ENCODE data around the gene UBE2J1. TPM values are rescaled to one million over a fixed set of nuclear protein-coding genes. Genes with fewer than 3 reads are reported as not detected.
A peak's percentile ranks its signal among the peaks of the same experiment; 100 is the strongest.

Gene UBE2J1, protein sequence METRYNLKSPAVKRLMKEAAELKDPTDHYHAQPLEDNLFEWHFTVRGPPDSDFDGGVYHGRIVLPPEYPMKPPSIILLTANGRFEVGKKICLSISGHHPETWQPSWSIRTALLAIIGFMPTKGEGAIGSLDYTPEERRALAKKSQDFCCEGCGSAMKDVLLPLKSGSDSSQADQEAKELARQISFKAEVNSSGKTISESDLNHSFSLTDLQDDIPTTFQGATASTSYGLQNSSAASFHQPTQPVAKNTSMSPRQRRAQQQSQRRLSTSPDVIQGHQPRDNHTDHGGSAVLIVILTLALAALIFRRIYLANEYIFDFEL
- total RNA-seq = 100 to 1,000 TPM in 1 of 7 donors, 10 to 100 TPM in 6; 69.7 to 115 (median 72.9) TPM
- polyA plus RNA-seq = 10 to 100 TPM; 48.3 to 62.3 (median 49.2) TPM
- long read RNA-seq, donor 1, full-length matches to known transcripts = 19 of 19 reads
- long read RNA-seq, donor 1, partial matches to known transcripts = 0 of 19 reads
- long read RNA-seq, donor 1, other reads (novel, unspliced or antisense) = 0 of 19 reads
- long read RNA-seq, donor 2, full-length matches to known transcripts = 18 of 18 reads
- long read RNA-seq, donor 2, partial matches to known transcripts = 0 of 18 reads
- long read RNA-seq, donor 2, other reads (novel, unspliced or antisense) = 0 of 18 reads

DNA sequence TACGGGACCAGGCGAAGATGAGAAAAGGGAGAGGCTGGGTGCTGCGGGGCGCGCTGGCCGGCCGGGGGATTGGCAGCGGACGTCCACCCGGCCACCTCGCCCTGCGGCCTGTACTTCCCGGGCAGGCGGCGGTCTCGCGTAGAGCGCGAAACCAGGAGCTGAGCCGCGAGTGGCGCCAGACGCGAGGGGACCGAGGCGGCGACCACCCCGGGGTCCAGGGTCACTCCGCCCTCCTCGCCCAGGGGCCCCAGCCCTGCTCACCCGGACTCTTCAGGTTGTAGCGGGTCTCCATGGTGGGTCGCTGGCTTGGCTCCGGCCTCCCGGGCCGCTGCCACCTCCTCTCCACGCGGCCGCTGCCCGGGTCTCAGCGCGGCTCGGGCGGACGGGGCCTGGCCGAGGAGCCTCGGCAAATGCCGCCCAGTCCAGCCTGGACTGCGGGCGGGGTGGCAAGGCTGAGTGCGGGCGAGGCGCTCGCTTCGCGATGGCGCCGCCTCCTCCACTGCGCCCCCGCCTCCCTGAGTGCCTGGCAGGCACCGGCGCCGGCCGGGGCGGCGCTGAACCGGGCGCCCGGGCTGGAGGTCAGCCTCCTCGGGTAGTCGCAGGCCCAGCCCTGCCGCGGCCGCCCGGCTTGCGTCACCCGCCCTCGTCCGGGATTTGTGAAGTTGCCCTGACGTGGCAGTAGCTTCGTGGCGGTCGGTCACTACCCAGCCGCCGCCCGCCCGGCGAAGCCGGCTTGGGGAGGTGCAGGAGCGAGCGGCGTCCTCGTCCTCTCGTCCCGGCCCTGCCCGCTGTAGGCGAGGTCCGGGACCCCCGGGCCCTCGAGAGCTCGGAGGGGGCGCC, at the start of gene UBE2J1:
Gene UBE2J1 (minus strand): TSS at position 445 of the 840 bp plus-strand sequence. CDS start 153 bp downstream, at position 292.
- peak within 1 kb of the TSS; percentile 97 to 100 (median 100) for H3K27ac ChIP-seq
- peak within 1 kb of the TSS; percentile 27 to 77 (median 66) for H3K4me3 ChIP-seq
- DNase-seq = peak; percentile 100
- no peaks in the 10 kb centered on the region for H3K36me3 ChIP-seq
- peaks cover 26 to 92% (median 66%) of the 10 kb centered on the region in 6 donors for H3K4me1 ChIP-seq
- peak; percentile 67 to 93 (median 92) for TF ChIP-seq POLR2A (IDR thresholded peaks at IDR 0.05)
- peak in 3 of 11 experiments; percentile 7 to 16 (median 16) for TF ChIP-seq CTCF (IDR thresholded peaks at IDR 0.05 in 8 of 11, conservative IDR thresholded peaks at IDR 0.05 in 3 of 11)
- peak; percentile 95 to 98 (median 96) for TF ChIP-seq POLR2AphosphoS5 (IDR thresholded peaks at IDR 0.05)
- H3K27me3 ChIP-seq (replicated peaks in 1 of 7) = no peaks in the 10 kb centered on the region
- no peaks in the 10 kb centered on the region for H3K9me3 ChIP-seq
- intact Hi-C loops (cut with DNase I; ENCODE audit: low total_unique reads) = no loop called here
- WGBS, 5 donors = 0 to 1% (median 0%) methylated on average over 47 to 102 of the region's 102 CpGs

GRCh38 chr6:89400912-89401399, 48.4 kb upstream of the UBE2J1 start:
- no peak for DNase-seq
- Histone ChIP-seq H3K27ac (peak overlapping the region in 1 of 8 donors; percentile 50), H3K36me3 (no peaks in the 10 kb centered on the region), H3K4me1 (peaks cover 0 to 24% (median 3%) of the 10 kb centered on the region in 6 donors), H3K9me3 (no peaks in the 10 kb centered on the region), H3K4me3 (no peak overlapping the region), H3K27me3 (replicated peaks in 1 of 7) (no peaks in the 10 kb centered on the region)
- intact Hi-C loops (cut with DNase I; ENCODE audit: low total_unique reads) = no loop called here
- no peak for TF ChIP-seq POLR2AphosphoS5 (IDR thresholded peaks at IDR 0.05)
- TF ChIP-seq POLR2A (IDR thresholded peaks at IDR 0.05) = no peak
- TF ChIP-seq CTCF (IDR thresholded peaks at IDR 0.05 in 8 of 11, conservative IDR thresholded peaks at IDR 0.05 in 3 of 11) = no peak
- 44 to 74% (median 55%) methylated on average over 6 of the region's 6 CpGs for WGBS, 5 donors

DNA sequence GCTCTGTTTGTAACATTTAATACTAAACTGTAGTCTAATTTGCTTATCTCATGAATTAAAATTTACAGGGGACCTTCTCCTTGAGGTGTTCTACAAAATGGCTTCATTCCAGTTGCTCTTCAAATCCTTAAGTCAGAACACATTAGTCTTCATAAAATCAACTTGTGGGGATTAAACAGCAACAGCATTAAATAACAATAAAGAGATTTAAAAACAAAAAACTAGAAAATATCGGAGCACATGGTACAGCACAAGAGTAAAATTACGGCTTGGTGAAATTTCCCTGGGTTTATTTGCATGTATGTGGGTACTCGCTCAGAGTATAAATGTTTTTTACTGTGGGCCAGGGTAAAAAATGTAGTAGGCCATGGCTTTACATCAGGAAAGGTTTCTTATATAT, 47.5 kb upstream of the UBE2J1 start:
- Histone ChIP-seq H3K27me3 (replicated peaks in 1 of 7) (no peaks in the 10 kb centered on the region), H3K27ac (no peak overlapping the region), H3K4me3 (no peak overlapping the region), H3K4me1 (peaks cover 0 to 19% (median 3%) of the 10 kb centered on the region in 6 donors), H3K9me3 (no peaks in the 10 kb centered on the region), H3K36me3 (no peaks in the 10 kb centered on the region)
- no peak for DNase-seq
- no peak for TF ChIP-seq POLR2AphosphoS5 (IDR thresholded peaks at IDR 0.05)
- TF ChIP-seq POLR2A (IDR thresholded peaks at IDR 0.05) = no peak
- TF ChIP-seq CTCF (IDR thresholded peaks at IDR 0.05 in 8 of 11, conservative IDR thresholded peaks at IDR 0.05 in 3 of 11) = no peak
- intact Hi-C loops (cut with DNase I; ENCODE audit: low total_unique reads) = no loop called here
- 93 to 98% (median 95%) methylated on average over 3 of the region's 3 CpGs for WGBS, 5 donors

All from spleen (tissue), 13 donors.